Suppressor macrophage treated with lipopolysaccharide for 1 hour (primary cell): ENCODE measurements around the gene CDH4.
"Not testable (repeated sequence)": the region's sequence is repeated elsewhere in the genome, so short reads cannot be mapped to it uniquely, and the experiment has no call there.

ENCODE experiments used
- DNase-seq, 3 donors: peaks; one replicate each; pipeline ENCODE4 v3.0.0-alpha.2; 2020 to 2022

The CDH4 gene

GRCh38 chr20:61942526-61942925 is 690.5 kb downstream of the CDH4 start:
- DNase-seq: no peak

- DNase-seq: not testable (repeated sequence)
Observed at GRCh38 chr20:61944967-61945366, 692.9 kb downstream of the CDH4 start.

- DNase-seq: not testable (repeated sequence)
Observed at GRCh38 chr20:61945495-61945894, 693.4 kb downstream of the CDH4 start.

- not testable (repeated sequence) for DNase-seq
Observed at GRCh38 chr20:61948056-61948455, 696.0 kb downstream of the CDH4 start.

- no peak for DNase-seq
Observed at GRCh38 chr20:61948586-61949362, 696.7 kb downstream of the CDH4 start.

- DNase-seq: no peak
Observed at GRCh38 chr20:61949363-61949713, 697.3 kb downstream of the CDH4 start.

- DNase-seq: no peak
Observed at GRCh38 chr20:61949714-61950640, 697.9 kb downstream of the CDH4 start.

- no peak for DNase-seq
Observed at GRCh38 chr20:61950641-61951071, 698.6 kb downstream of the CDH4 start.

GRCh38 chr20:61951695-61952533 is 699.9 kb downstream of the CDH4 start:
- no peak for DNase-seq

- DNase-seq: no peak
Observed at GRCh38 chr20:61953037-61954021, 701.3 kb downstream of the CDH4 start.

GRCh38 chr20:61954276-61955021 is 702.4 kb downstream of the CDH4 start:
- no peak for DNase-seq

GRCh38 chr20:61955668-61956395 is 703.8 kb downstream of the CDH4 start:
- no peak for DNase-seq

GRCh38 chr20:61956396-61957342 is 704.6 kb downstream of the CDH4 start:
- no peak for DNase-seq

GRCh38 chr20:61957961-61958715 is 706.1 kb downstream of the CDH4 start:
- DNase-seq: peak in 1 of 3 donors; percentile 0

GRCh38 chr20:61958773-61959700 is 707.0 kb downstream of the CDH4 start:
- no peak for DNase-seq

- DNase-seq: no peak
Observed at GRCh38 chr20:61960836-61961235, 708.8 kb downstream of the CDH4 start.

GRCh38 chr20:61963149-61963548 is 711.1 kb downstream of the CDH4 start:
- no peak for DNase-seq
